Measurements from ENCODE around the gene SNW1. TPM values are rescaled to one million over a fixed set of nuclear protein-coding genes. Genes with fewer than 3 reads are reported as not detected.
A peak's percentile ranks its signal among the peaks of the same experiment; 100 is the strongest.

The SNW1 gene
- total and polyA plus RNA-seq, 2 donors (not counting 1 experiment from before 2014, with no cell fraction given): 57.0 to 60.2 TPM

GRCh38 chr14:77708749-77709148 lies 52.2 kb downstream of the SNW1 start:
- TF ChIP-seq EZH2 (IDR thresholded peaks at IDR 0.05; ENCODE audit: low read length, missing control alignments) (no peak), CTCF (conservative IDR thresholded peaks at IDR 0.05 in 1 of 2, IDR thresholded peaks at IDR 0.05 in 1 of 2; ENCODE audit: low read depth in 1 of 2, low read length in 2 of 2) (no peak)
- H3K27ac ChIP-seq (ENCODE audit: insufficient read depth, low read length): peak overlapping the region; percentile 70
- peak overlapping the region; percentile 74 to 98 (median 90) for H3K4me3 ChIP-seq (replicated peaks in 1 of 4; ENCODE audit: control extremely low read depth in 1 of 4, insufficient read depth in 1 of 4, low read depth in 3 of 4, low read length in 4 of 4)
- H2AFZ ChIP-seq (ENCODE audit: low read length): no peak overlapping the region
- H3K4me1 ChIP-seq (ENCODE audit: control insufficient read depth, extremely low read depth, insufficient read depth, low read length): peaks cover 3% of the 10 kb centered on the region
- no peaks in the 10 kb centered on the region for H3K27me3 ChIP-seq (ENCODE audit: control insufficient read depth, insufficient read depth, low read length)
- peak overlapping the region; percentile 95 for H3K4me2 ChIP-seq (ENCODE audit: extremely low read depth, insufficient read depth, low read length)
- H4K20me1 ChIP-seq (ENCODE audit: control insufficient read depth, extremely low read depth, insufficient read depth, low read length): no peaks in the 10 kb centered on the region
- peaks cover 5% of the 10 kb centered on the region for H3K36me3 ChIP-seq (ENCODE audit: control insufficient read depth, insufficient read depth, low read length)
- peak overlapping the region; percentile 21 for H3K9ac ChIP-seq (ENCODE audit: insufficient read depth, low read length)
- H3K9me3 ChIP-seq (ENCODE audit: control insufficient read depth, insufficient read depth, low read depth, low read length): no peaks in the 10 kb centered on the region
- DNase-seq (ENCODE audit: low read depth in 2 of 2): no peak
- peaks cover 53% of the 10 kb centered on the region for H3K79me2 ChIP-seq (ENCODE audit: control insufficient read depth, insufficient read depth, low read length)

GRCh38 chr14:77707724-77708408 lies 53.1 kb downstream of the SNW1 start, which contains the start of the genes ALKBH1 and SLIRP:
TSS of gene ALKBH1 (minus strand) at chr14:77708023. CDS start at chr14:77708004, 19 bp downstream.
TSS of gene SLIRP (plus strand) at chr14:77708103. CDS start at chr14:77708112, 9 bp downstream.
- Histone ChIP-seq H3K36me3 (ENCODE audit: control insufficient read depth, insufficient read depth, low read length) (peaks cover 5% of the 10 kb centered on the region), H3K79me2 (ENCODE audit: control insufficient read depth, insufficient read depth, low read length) (peaks cover 53% of the 10 kb centered on the region), H3K27ac (ENCODE audit: insufficient read depth, low read length) (peak within 1 kb of the TSS; percentile 70), H3K27me3 (ENCODE audit: control insufficient read depth, insufficient read depth, low read length) (no peaks in the 10 kb centered on the region), H4K20me1 (ENCODE audit: control insufficient read depth, extremely low read depth, insufficient read depth, low read length) (no peaks in the 10 kb centered on the region), H3K9ac (ENCODE audit: insufficient read depth, low read length) (peak within 1 kb of the TSS; percentile 77), H2AFZ (ENCODE audit: low read length) (peak within 1 kb of the TSS; percentile 90), H3K9me3 (ENCODE audit: control insufficient read depth, insufficient read depth, low read depth, low read length) (no peaks in the 10 kb centered on the region), H3K4me2 (ENCODE audit: extremely low read depth, insufficient read depth, low read length) (peak within 1 kb of the TSS; percentile 95), H3K4me3 (replicated peaks in 1 of 4; ENCODE audit: control extremely low read depth in 1 of 4, insufficient read depth in 1 of 4, low read depth in 3 of 4, low read length in 4 of 4) (peak within 1 kb of the TSS; percentile 74 to 98 (median 90)), H3K4me1 (ENCODE audit: control insufficient read depth, extremely low read depth, insufficient read depth, low read length) (peaks cover 3% of the 10 kb centered on the region)
- DNase-seq (ENCODE audit: low read depth in 2 of 2): peak; percentile 72 to 80
- no peak for TF ChIP-seq EZH2 (IDR thresholded peaks at IDR 0.05; ENCODE audit: low read length, missing control alignments)
- no peak for TF ChIP-seq CTCF (conservative IDR thresholded peaks at IDR 0.05 in 1 of 2, IDR thresholded peaks at IDR 0.05 in 1 of 2; ENCODE audit: low read depth in 1 of 2, low read length in 2 of 2)

- peaks cover 5% of the 10 kb centered on the region for H3K36me3 ChIP-seq (ENCODE audit: control insufficient read depth, insufficient read depth, low read length)
- peak overlapping the region; percentile 74 to 98 (median 90) for H3K4me3 ChIP-seq (replicated peaks in 1 of 4; ENCODE audit: control extremely low read depth in 1 of 4, insufficient read depth in 1 of 4, low read depth in 3 of 4, low read length in 4 of 4)
- no peaks in the 10 kb centered on the region for H3K27me3 ChIP-seq (ENCODE audit: control insufficient read depth, insufficient read depth, low read length)
- H3K4me1 ChIP-seq (ENCODE audit: control insufficient read depth, extremely low read depth, insufficient read depth, low read length): peaks cover 3% of the 10 kb centered on the region
- H3K9ac ChIP-seq (ENCODE audit: insufficient read depth, low read length): peak overlapping the region; percentile 77
- no peaks in the 10 kb centered on the region for H3K9me3 ChIP-seq (ENCODE audit: control insufficient read depth, insufficient read depth, low read depth, low read length)
- peak; percentile 35 to 60 for DNase-seq (ENCODE audit: low read depth in 2 of 2)
- peak; percentile 45 to 48 for TF ChIP-seq CTCF (conservative IDR thresholded peaks at IDR 0.05 in 1 of 2, IDR thresholded peaks at IDR 0.05 in 1 of 2; ENCODE audit: low read depth in 1 of 2, low read length in 2 of 2)
- no peak for TF ChIP-seq EZH2 (IDR thresholded peaks at IDR 0.05; ENCODE audit: low read length, missing control alignments)
- peaks cover 50% of the 10 kb centered on the region for H3K79me2 ChIP-seq (ENCODE audit: control insufficient read depth, insufficient read depth, low read length)
- peak overlapping the region; percentile 80 for H3K4me2 ChIP-seq (ENCODE audit: extremely low read depth, insufficient read depth, low read length)
- H3K27ac ChIP-seq (ENCODE audit: insufficient read depth, low read length): peak overlapping the region; percentile 70
- H2AFZ ChIP-seq (ENCODE audit: low read length): peak overlapping the region; percentile 90
- H4K20me1 ChIP-seq (ENCODE audit: control insufficient read depth, extremely low read depth, insufficient read depth, low read length): no peaks in the 10 kb centered on the region
Observed at GRCh38 chr14:77707355-77707723, 53.6 kb downstream of the SNW1 start.

Measured in fibroblast of lung (primary cell).